Fibroblast of mammary gland (primary cell): ENCODE results near the gene EPB41L4B.

Experiments used
- DNase-seq: peaks from one replicate; pipeline ENCODE4 v3.0.0-alpha.2; 2010; ENCODE audit warnings: low read depth
- H3K4me3 ChIP-seq: 2 replicates; pipeline ENCODE4 v1.5.1; 2011; ENCODE audit warnings: low read depth, mild to moderate bottlenecking, low read length, moderate library complexity; ENCODE audit not compliant: control insufficient read depth
- CTCF ChIP-seq: conservative IDR thresholded peaks from 2 replicates; pipeline ENCODE4 v1.5.1; 2011; ENCODE audit warnings: low read depth, low read length, inconsistent platforms; ENCODE audit not compliant: control insufficient read depth, insufficient read depth

EPB41L4B gene

DNA sequence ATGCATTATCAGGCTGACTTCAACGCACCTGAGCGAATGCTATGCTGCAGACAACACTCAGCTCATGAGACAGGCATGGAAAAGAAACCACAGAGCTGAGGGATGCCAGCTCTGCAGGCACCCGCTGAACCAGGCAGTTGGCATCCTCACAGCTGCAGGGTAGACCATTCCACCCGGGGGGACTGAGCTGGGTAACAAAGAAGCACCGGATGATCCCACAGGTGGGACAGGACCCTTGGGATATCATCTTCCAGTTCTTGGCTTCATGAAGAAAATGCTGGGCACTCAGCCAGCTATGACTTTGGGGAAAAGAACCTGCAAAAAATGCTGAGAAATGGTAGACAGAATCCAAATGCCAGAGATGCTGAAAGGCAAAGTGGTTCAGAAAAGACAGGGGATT is 9.6 kb downstream of the EPB41L4B start:
- no peak for TF ChIP-seq CTCF
- no peak overlapping the region for H3K4me3 ChIP-seq
- DNase-seq, result no peak

- H3K4me3 ChIP-seq, result no peak overlapping the region
- DNase-seq, result no peak
- TF ChIP-seq CTCF, result no peak
Observed at GRCh38 chr9:109310486-109310901, 10.4 kb downstream of the EPB41L4B start.

- H3K4me3 ChIP-seq, result no peak overlapping the region
- no peak for TF ChIP-seq CTCF
- DNase-seq, result no peak
Observed at GRCh38 chr9:109309282-109309681, 11.6 kb downstream of the EPB41L4B start.

DNA sequence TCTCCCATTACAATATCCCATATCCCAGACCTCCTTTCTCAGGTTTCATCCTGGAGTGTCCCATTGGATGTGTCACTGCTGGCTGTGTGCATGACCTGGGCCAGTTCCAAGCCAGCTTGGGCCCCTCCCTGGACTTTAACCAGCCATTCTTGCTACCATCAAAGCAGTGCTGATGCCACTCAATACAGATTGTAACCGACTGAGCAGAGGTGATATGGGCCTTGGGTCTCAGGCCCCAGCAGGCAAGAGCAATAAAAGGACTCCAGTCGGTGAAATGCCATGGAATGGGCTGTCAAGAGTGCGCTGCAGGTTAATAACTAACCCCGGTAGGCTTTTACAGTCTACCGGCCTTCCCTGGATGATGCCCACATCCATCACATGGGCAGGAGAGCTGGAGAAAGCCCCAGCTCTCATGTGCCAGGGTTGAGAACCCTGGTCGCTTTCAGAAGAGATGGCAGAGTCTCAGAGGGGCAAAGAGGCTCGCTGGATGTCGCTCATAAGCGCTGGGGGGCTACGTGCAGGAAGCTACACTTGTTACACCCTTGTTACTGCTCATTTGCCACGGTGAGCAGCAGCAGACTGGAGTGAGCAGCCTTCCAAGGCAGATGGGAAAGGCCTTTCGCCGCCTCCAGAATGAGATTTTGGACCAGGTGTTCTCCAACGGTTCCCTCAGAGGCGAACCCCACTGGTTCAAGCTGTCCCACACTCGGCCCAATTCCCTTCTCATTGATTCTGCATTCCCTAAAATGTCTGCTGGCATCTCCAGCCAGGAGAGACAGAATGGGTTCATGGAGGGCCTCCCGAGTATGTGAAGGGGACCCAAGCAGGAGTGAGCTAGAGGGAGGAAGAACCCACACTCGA is 13.2 kb downstream of the EPB41L4B start:
- DNase-seq, result no peak
- H3K4me3 ChIP-seq, result no peak overlapping the region
- TF ChIP-seq CTCF, result no peak

DNA sequence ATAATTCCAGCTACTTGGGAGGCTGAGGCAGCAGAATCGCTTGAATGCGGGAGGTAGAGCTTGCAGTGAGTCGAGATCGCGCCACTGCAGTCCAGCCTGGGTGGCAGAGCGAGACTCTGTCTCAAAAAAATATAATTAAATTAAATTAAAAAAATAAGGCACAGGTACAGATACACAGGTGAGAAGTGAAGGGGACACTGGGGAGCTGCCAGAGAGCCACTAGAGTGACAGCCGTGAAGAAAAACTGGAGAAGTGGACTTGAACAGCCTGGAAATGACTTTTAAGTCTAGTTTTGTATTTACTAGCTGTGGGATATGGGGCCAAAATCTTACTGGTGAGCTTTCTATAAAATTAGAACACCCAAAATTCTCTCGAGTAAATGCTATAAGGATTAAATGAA is 15.1 kb downstream of the EPB41L4B start:
- no peak for TF ChIP-seq CTCF
- no peak for DNase-seq

GRCh38 chr9:109304347-109304746 is 16.5 kb downstream of the EPB41L4B start:
- DNase-seq, result no peak
- H3K4me3 ChIP-seq, result no peak overlapping the region
- TF ChIP-seq CTCF, result no peak

More for the DNA sequence above, 15.1 kb downstream of the EPB41L4B start:
- H3K4me3 ChIP-seq, result no peak overlapping the region
